Measurements from ENCODE around the gene PCDH7.

Gene PCDH7

GRCh38 chr4:30721185-30722091 lies 1.3 kb downstream of the PCDH7 start:
- no peak overlapping the region for H3K27ac Mint-ChIP-seq
- H3K4me3 Mint-ChIP-seq: peak overlapping the region; percentile 46
- H3K27me3 Mint-ChIP-seq: peaks cover 76% of the 10 kb centered on the region
- intact Hi-C loops (cut with micrococcal nuclease): no loop called here
- H3K4me1 Mint-ChIP-seq (ENCODE audit: low read depth): peaks cover 31% of the 10 kb centered on the region
- H3K9me3 Mint-ChIP-seq: no peaks in the 10 kb centered on the region
- H3K36me3 Mint-ChIP-seq (ENCODE audit: low read depth): no peaks in the 10 kb centered on the region

- no peak overlapping the region for H3K27ac Mint-ChIP-seq
- H3K4me3 Mint-ChIP-seq: no peak overlapping the region
- H3K27me3 Mint-ChIP-seq: peaks cover 71% of the 10 kb centered on the region
- H3K36me3 Mint-ChIP-seq (ENCODE audit: low read depth): no peaks in the 10 kb centered on the region
- intact Hi-C loops (cut with micrococcal nuclease): no loop called here
- peaks cover 25% of the 10 kb centered on the region for H3K4me1 Mint-ChIP-seq (ENCODE audit: low read depth)
- H3K9me3 Mint-ChIP-seq: no peaks in the 10 kb centered on the region
Observed at GRCh38 chr4:30722092-30722358, 1.9 kb downstream of the PCDH7 start.

GRCh38 chr4:30722359-30723200 lies 2.4 kb downstream of the PCDH7 start:
- H3K4me1 Mint-ChIP-seq (ENCODE audit: low read depth): peaks cover 20% of the 10 kb centered on the region
- H3K27me3 Mint-ChIP-seq: peaks cover 66% of the 10 kb centered on the region
- no peaks in the 10 kb centered on the region for H3K36me3 Mint-ChIP-seq (ENCODE audit: low read depth)
- no peaks in the 10 kb centered on the region for H3K9me3 Mint-ChIP-seq
- intact Hi-C loops (cut with micrococcal nuclease): no loop called here
- no peak overlapping the region for H3K27ac Mint-ChIP-seq
- no peak overlapping the region for H3K4me3 Mint-ChIP-seq

GRCh38 chr4:30723201-30723955 lies 3.2 kb downstream of the PCDH7 start:
- intact Hi-C loops (cut with micrococcal nuclease): no loop called here
- H3K36me3 Mint-ChIP-seq (ENCODE audit: low read depth): no peaks in the 10 kb centered on the region
- H3K27ac Mint-ChIP-seq: no peak overlapping the region
- H3K9me3 Mint-ChIP-seq: no peaks in the 10 kb centered on the region
- peaks cover 58% of the 10 kb centered on the region for H3K27me3 Mint-ChIP-seq
- H3K4me1 Mint-ChIP-seq (ENCODE audit: low read depth): peaks cover 17% of the 10 kb centered on the region
- no peak overlapping the region for H3K4me3 Mint-ChIP-seq

- Mint-ChIP-seq H3K4me3 (no peak overlapping the region), H3K9me3 (no peaks in the 10 kb centered on the region), H3K27ac (no peak overlapping the region), H3K36me3 (ENCODE audit: low read depth) (no peaks in the 10 kb centered on the region), H3K27me3 (peaks cover 49% of the 10 kb centered on the region), H3K4me1 (ENCODE audit: low read depth) (peaks cover 17% of the 10 kb centered on the region)
- intact Hi-C loops (cut with micrococcal nuclease): no loop called here
Observed at GRCh38 chr4:30724247-30724646, 4.1 kb downstream of the PCDH7 start.

GRCh38 chr4:30725562-30725961 lies 5.4 kb downstream of the PCDH7 start:
- no peak overlapping the region for H3K27ac Mint-ChIP-seq
- H3K36me3 Mint-ChIP-seq (ENCODE audit: low read depth): no peaks in the 10 kb centered on the region
- H3K4me3 Mint-ChIP-seq: no peak overlapping the region

GRCh38 chr4:30726090-30726675 lies 6.0 kb downstream of the PCDH7 start:
- Mint-ChIP-seq H3K27ac (no peak overlapping the region), H3K27me3 (peaks cover 31% of the 10 kb centered on the region), H3K36me3 (ENCODE audit: low read depth) (no peaks in the 10 kb centered on the region), H3K9me3 (no peaks in the 10 kb centered on the region), H3K4me1 (ENCODE audit: low read depth) (peaks cover under 1% of the 10 kb centered on the region), H3K4me3 (no peak overlapping the region)
- intact Hi-C loops (cut with micrococcal nuclease): no loop called here

More at GRCh38 chr4:30725562-30725961, 5.4 kb downstream of the PCDH7 start:
- peaks cover 36% of the 10 kb centered on the region for H3K27me3 Mint-ChIP-seq
- no peaks in the 10 kb centered on the region for H3K9me3 Mint-ChIP-seq
- H3K4me1 Mint-ChIP-seq (ENCODE audit: low read depth): peaks cover 6% of the 10 kb centered on the region
- intact Hi-C loops (cut with micrococcal nuclease): no loop called here

GRCh38 chr4:30727409-30727808 lies 7.2 kb downstream of the PCDH7 start:
- H3K36me3 Mint-ChIP-seq (ENCODE audit: low read depth): no peaks in the 10 kb centered on the region
- no peak overlapping the region for H3K4me3 Mint-ChIP-seq
- intact Hi-C loops (cut with micrococcal nuclease): no loop called here
- H3K9me3 Mint-ChIP-seq: no peaks in the 10 kb centered on the region
- no peaks in the 10 kb centered on the region for H3K4me1 Mint-ChIP-seq (ENCODE audit: low read depth)
- H3K27ac Mint-ChIP-seq: no peak overlapping the region
- H3K27me3 Mint-ChIP-seq: peaks cover 20% of the 10 kb centered on the region

GRCh38 chr4:30728311-30728710 lies 8.1 kb downstream of the PCDH7 start:
- Mint-ChIP-seq H3K36me3 (ENCODE audit: low read depth) (no peaks in the 10 kb centered on the region), H3K4me1 (ENCODE audit: low read depth) (no peaks in the 10 kb centered on the region), H3K9me3 (no peaks in the 10 kb centered on the region), H3K27me3 (peaks cover 11% of the 10 kb centered on the region), H3K27ac (no peak overlapping the region), H3K4me3 (no peak overlapping the region)
- intact Hi-C loops (cut with micrococcal nuclease): no loop called here

GRCh38 chr4:30743897-30744296 lies 23.7 kb downstream of the PCDH7 start:
- no peak overlapping the region for H3K27ac Mint-ChIP-seq
- intact Hi-C loops (cut with micrococcal nuclease): no loop called here
- H3K4me3 Mint-ChIP-seq: no peak overlapping the region
- H3K27me3 Mint-ChIP-seq: no peaks in the 10 kb centered on the region
- H3K36me3 Mint-ChIP-seq (ENCODE audit: low read depth): no peaks in the 10 kb centered on the region
- H3K4me1 Mint-ChIP-seq (ENCODE audit: low read depth): no peaks in the 10 kb centered on the region
- no peaks in the 10 kb centered on the region for H3K9me3 Mint-ChIP-seq

GRCh38 chr4:30744386-30744785 lies 24.2 kb downstream of the PCDH7 start:
- Mint-ChIP-seq H3K4me1 (ENCODE audit: low read depth) (no peaks in the 10 kb centered on the region), H3K36me3 (ENCODE audit: low read depth) (no peaks in the 10 kb centered on the region), H3K27me3 (no peaks in the 10 kb centered on the region), H3K9me3 (no peaks in the 10 kb centered on the region), H3K27ac (no peak overlapping the region), H3K4me3 (no peak overlapping the region)
- intact Hi-C loops (cut with micrococcal nuclease): no loop called here

- Mint-ChIP-seq H3K9me3 (no peaks in the 10 kb centered on the region), H3K4me3 (no peak overlapping the region), H3K27ac (no peak overlapping the region), H3K4me1 (ENCODE audit: low read depth) (no peaks in the 10 kb centered on the region), H3K27me3 (no peaks in the 10 kb centered on the region), H3K36me3 (ENCODE audit: low read depth) (no peaks in the 10 kb centered on the region)
- intact Hi-C loops (cut with micrococcal nuclease): no loop called here
Observed at GRCh38 chr4:30744957-30745640, 24.9 kb downstream of the PCDH7 start.

GRCh38 chr4:30746735-30747134 lies 26.6 kb downstream of the PCDH7 start:
- H3K9me3 Mint-ChIP-seq: no peaks in the 10 kb centered on the region
- H3K27me3 Mint-ChIP-seq: no peaks in the 10 kb centered on the region
- H3K4me3 Mint-ChIP-seq: no peak overlapping the region
- no peaks in the 10 kb centered on the region for H3K4me1 Mint-ChIP-seq (ENCODE audit: low read depth)
- H3K27ac Mint-ChIP-seq: no peak overlapping the region
- intact Hi-C loops (cut with micrococcal nuclease): no loop called here
- H3K36me3 Mint-ChIP-seq (ENCODE audit: low read depth): no peaks in the 10 kb centered on the region
